Osteoblast (primary cell): Measurements from ENCODE around the gene NOTUM. TPM values are rescaled to one million over a fixed set of nuclear protein-coding genes. Genes with fewer than 3 reads are reported as not detected.

Experiments
- DNase-seq: peaks from one replicate; pipeline ENCODE4 v3.0.0; 2011; ENCODE audit warnings: low spot score, mixed read lengths; ENCODE audit not compliant: insufficient read length; ENCODE audit errors: missing footprints
- H2AFZ ChIP-seq: 2 replicates; pipeline ENCODE4 v1.6.0; 2011; ENCODE audit warnings: mild to moderate bottlenecking, low read length
- H3K27ac ChIP-seq: 2 replicates; pipeline ENCODE4 v1.5.1; 2011; ENCODE audit warnings: mild to moderate bottlenecking, low read depth, low read length, moderate library complexity
- H3K27me3 ChIP-seq: 2 replicates; pipeline ENCODE4 v1.6.0; 2012; ENCODE audit warnings: mild to moderate bottlenecking, control low read depth, inconsistent platforms, low read length, moderate library complexity; ENCODE audit not compliant: insufficient read depth
- H3K36me3 ChIP-seq: 2 replicates; pipeline ENCODE4 v1.5.1; 2011; ENCODE audit warnings: mild to moderate bottlenecking, low read length, control low read depth, moderate library complexity; ENCODE audit not compliant: insufficient read depth
- H3K4me1 ChIP-seq: 2 replicates; pipeline ENCODE4 v1.5.1; 2011; ENCODE audit warnings: mild to moderate bottlenecking, low read length, control low read depth, moderate library complexity; ENCODE audit not compliant: insufficient read depth
- H3K4me2 ChIP-seq: 2 replicates; pipeline ENCODE4 v1.6.0; 2011; ENCODE audit warnings: mild to moderate bottlenecking, low read length; ENCODE audit not compliant: insufficient read depth
- H3K4me3 ChIP-seq: fragments of 200-600 bp; sonication (generic); 3 replicates; pipeline ENCODE4 v1.5.1; 2012; ENCODE audit warnings: mild to moderate bottlenecking, low read length, inconsistent platforms; ENCODE audit not compliant: insufficient read depth
- H3K79me2 ChIP-seq: 2 replicates; pipeline ENCODE4 v1.6.0; 2012; ENCODE audit warnings: mild to moderate bottlenecking, low read length, control low read depth, inconsistent platforms; ENCODE audit not compliant: insufficient read depth
- H3K9me3 ChIP-seq: 2 replicates; pipeline ENCODE4 v1.5.1; 2011; ENCODE audit warnings: low read depth, low read length, control low read depth
- H4K20me1 ChIP-seq: 2 replicates; pipeline ENCODE4 v1.6.0; 2012; ENCODE audit warnings: mild to moderate bottlenecking, low read length, control low read depth; ENCODE audit not compliant: insufficient read depth
- CTCF ChIP-seq: IDR thresholded peaks from 2 replicates; pipeline ENCODE4 v1.5.1; 2011; ENCODE audit warnings: mild to moderate bottlenecking, low read depth, low read length, moderate library complexity; ENCODE audit errors: extremely low read depth
- total RNA-seq: library from RNA; depleted of rRNA; stranded (reverse); fragments of >200 nt; gene quantifications from 2 replicates; pipeline ENCODE4 v1.2.3, GENCODE V29; 2012

Gene NOTUM
- total RNA-seq, 1 donor: 0.72 TPM

- Histone ChIP-seq H3K36me3 (peaks cover 35% of the 10 kb centered on the region), H4K20me1 (peaks cover 56% of the 10 kb centered on the region), H3K4me2 (peak overlapping the region; percentile 83), H3K9me3 (no peaks in the 10 kb centered on the region), H3K27ac (peak overlapping the region; percentile 48), H3K79me2 (peaks cover 90% of the 10 kb centered on the region), H3K27me3 (no peaks in the 10 kb centered on the region), H3K4me3 (peak overlapping the region; percentile 64), H3K4me1 (peaks cover 20% of the 10 kb centered on the region), H2AFZ (no peak overlapping the region)
- no peak for TF ChIP-seq CTCF
- no peak for DNase-seq
These were observed 38.3 kb downstream of the NOTUM start for GRCh38 chr17:81922566-81923301.

- no peaks in the 10 kb centered on the region for H3K9me3 ChIP-seq
- H2AFZ ChIP-seq: no peak overlapping the region
- no peak overlapping the region for H3K27ac ChIP-seq
- no peak overlapping the region for H3K4me3 ChIP-seq
- H4K20me1 ChIP-seq: peaks cover 60% of the 10 kb centered on the region
- no peak for DNase-seq
- H3K4me1 ChIP-seq: peaks cover 24% of the 10 kb centered on the region
- TF ChIP-seq CTCF: no peak
- peaks cover 96% of the 10 kb centered on the region for H3K79me2 ChIP-seq
- no peaks in the 10 kb centered on the region for H3K27me3 ChIP-seq
- no peak overlapping the region for H3K4me2 ChIP-seq
- peaks cover 35% of the 10 kb centered on the region for H3K36me3 ChIP-seq
These were observed 38.9 kb downstream of the NOTUM start for GRCh38 chr17:81921996-81922565.

GRCh38 chr17:81921537-81921862 lies 39.5 kb downstream of the NOTUM start:
- peaks cover 94% of the 10 kb centered on the region for H3K79me2 ChIP-seq
- no peak for DNase-seq
- H3K36me3 ChIP-seq: peaks cover 35% of the 10 kb centered on the region
- no peaks in the 10 kb centered on the region for H3K27me3 ChIP-seq
- H3K4me2 ChIP-seq: no peak overlapping the region
- no peak overlapping the region for H3K4me3 ChIP-seq
- no peak for TF ChIP-seq CTCF
- peaks cover 30% of the 10 kb centered on the region for H3K4me1 ChIP-seq
- peaks cover 64% of the 10 kb centered on the region for H4K20me1 ChIP-seq
- no peak overlapping the region for H2AFZ ChIP-seq
- no peaks in the 10 kb centered on the region for H3K9me3 ChIP-seq
- H3K27ac ChIP-seq: no peak overlapping the region

- no peak for TF ChIP-seq CTCF
- no peak overlapping the region for H3K4me2 ChIP-seq
- H4K20me1 ChIP-seq: peaks cover 63% of the 10 kb centered on the region
- H3K27ac ChIP-seq: no peak overlapping the region
- no peak overlapping the region for H3K4me3 ChIP-seq
- no peak for DNase-seq
- no peaks in the 10 kb centered on the region for H3K27me3 ChIP-seq
- H3K9me3 ChIP-seq: no peaks in the 10 kb centered on the region
- H3K36me3 ChIP-seq: peaks cover 38% of the 10 kb centered on the region
- H3K79me2 ChIP-seq: peaks cover 92% of the 10 kb centered on the region
- no peak overlapping the region for H2AFZ ChIP-seq
- H3K4me1 ChIP-seq: peaks cover 29% of the 10 kb centered on the region
These were observed 40.1 kb downstream of the NOTUM start for GRCh38 chr17:81920612-81921536.
